Lower leg skin (tissue), 4 donors: ENCODE results near the gene DUSP22. TPM values are rescaled to one million over a fixed set of nuclear protein-coding genes. Genes with fewer than 3 reads are reported as not detected.

ENCODE experiments used
- DNase-seq, 2 donors: peaks; one replicate each; pipeline ENCODE4 v3.0.0-alpha.2; 2019; ENCODE audit warnings: low spot score in 2 of 2
- H3K4me3 ChIP-seq: fragments of 200-600 bp; sonication (generic); 2 replicates; pipeline ENCODE4 v1.5.1; 2017; ENCODE audit warnings: mild to moderate bottlenecking, low read depth; ENCODE audit not compliant: poor library complexity, severe bottlenecking
- CTCF ChIP-seq, 3 donors: fragments of 450-650 bp; IDR thresholded peaks; one replicate each; pipeline ENCODE4 v1.5.1; 2016; ENCODE audit warnings: antibody characterized with exemption in 3 of 3, mild to moderate bottlenecking in 3 of 3, moderate library complexity in 2 of 3
- POLR2A ChIP-seq, 2 donors: fragments of 450-650 bp; IDR thresholded peaks; one replicate each; pipeline ENCODE4 v1.6.1; 2016 to 2017; ENCODE audit warnings: antibody characterized with exemption in 2 of 2, mild to moderate bottlenecking in 1 of 2, moderate library complexity in 1 of 2
- WGBS, 2 donors: methylation state at CpG; one replicate each; pipeline ENCODE4 v1.1.5; 2018; 5-methylcytosine and 5-hydroxymethylcytosine counted together
- intact Hi-C: fragments of 100-400 bp; cut with DNase I; formaldehyde crosslinking; loops from one replicate; pipeline ENCODE4 v1.15.0; 2023; ENCODE audit warnings: low total_unique reads
- total RNA-seq, 4 donors: library from RNA; depleted of rRNA; stranded (reverse); fragments of >200 nt; gene quantifications; one replicate each; pipeline ENCODE4 v1.1.0, GENCODE V29; 2016

The DUSP22 gene
- total RNA-seq, 4 donors from 2014 or later: 53.2 to 81.1 (median 63.4) TPM

DNA sequence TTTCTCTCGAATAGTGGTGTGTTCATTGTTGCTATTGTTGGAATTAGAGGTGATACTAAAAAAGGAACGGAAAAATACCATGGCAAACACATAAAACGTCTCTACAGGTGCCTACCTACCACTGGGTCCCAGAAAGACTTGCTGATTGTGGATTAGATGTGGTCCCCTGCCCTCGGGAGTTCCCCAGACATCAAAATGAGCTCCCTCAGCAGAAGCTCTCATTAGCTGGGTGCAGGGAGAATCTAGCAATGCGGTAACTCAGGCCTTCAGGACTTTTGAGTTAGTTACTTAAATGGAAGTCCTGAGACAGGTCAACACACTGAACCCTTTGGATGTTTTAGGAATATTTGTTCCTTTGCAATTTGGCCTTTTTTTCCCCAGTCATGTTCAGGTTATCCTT is 105.3 kb downstream of the DUSP22 start:
- DNase-seq: no peak
- intact Hi-C loops: no loop called here

GRCh38 chr6:398065-398464 is 105.8 kb downstream of the DUSP22 start:
- intact Hi-C loops: no loop called here
- TF ChIP-seq POLR2A (IDR thresholded peaks at IDR 0.05) (no peak), CTCF (IDR thresholded peaks at IDR 0.05) (no peak)
- no peak overlapping the region for H3K4me3 ChIP-seq
- no peak for DNase-seq
- 90 to 94% methylated on average over 2 of the region's 2 CpGs for WGBS, 2 donors

More for the DNA sequence above, 105.3 kb downstream of the DUSP22 start:
- 78 to 87% methylated on average over 5 of the region's 5 CpGs for WGBS, 2 donors
- H3K4me3 ChIP-seq: no peak overlapping the region
- no peak for TF ChIP-seq POLR2A (IDR thresholded peaks at IDR 0.05)
- TF ChIP-seq CTCF (IDR thresholded peaks at IDR 0.05): no peak

DNA sequence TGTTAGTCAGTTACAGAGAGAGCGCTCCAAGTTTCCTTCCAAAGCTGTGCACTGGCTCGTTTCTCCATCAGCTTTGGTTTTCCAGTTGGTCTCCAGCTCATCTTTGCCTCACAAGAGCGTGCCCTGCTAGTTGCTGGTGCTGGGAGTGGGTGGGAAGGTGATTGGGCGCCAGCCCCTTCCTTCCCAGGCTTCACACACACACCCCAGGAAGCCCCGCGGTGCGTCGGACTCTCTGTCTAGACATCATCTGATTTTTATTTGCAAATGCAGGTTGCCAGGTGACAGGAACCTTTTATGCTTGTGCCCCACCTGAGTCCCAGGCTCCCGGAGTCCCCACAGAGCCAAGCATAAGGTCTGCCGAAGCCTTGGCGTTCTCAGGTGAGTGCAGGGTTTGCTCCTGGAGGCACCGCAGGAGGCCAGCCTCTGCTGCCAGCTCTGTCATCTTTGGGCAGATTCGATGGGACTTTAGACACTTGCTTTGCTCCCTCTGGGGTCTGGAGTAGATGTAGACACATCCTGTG is 106.3 kb downstream of the DUSP22 start:
- intact Hi-C loops: no loop called here
- TF ChIP-seq CTCF (IDR thresholded peaks at IDR 0.05) (no peak), POLR2A (IDR thresholded peaks at IDR 0.05) (no peak)
- no peak overlapping the region for H3K4me3 ChIP-seq
- DNase-seq: no peak
- WGBS, 2 donors: 76 to 83% methylated on average over 13 of the region's 13 CpGs

DNA sequence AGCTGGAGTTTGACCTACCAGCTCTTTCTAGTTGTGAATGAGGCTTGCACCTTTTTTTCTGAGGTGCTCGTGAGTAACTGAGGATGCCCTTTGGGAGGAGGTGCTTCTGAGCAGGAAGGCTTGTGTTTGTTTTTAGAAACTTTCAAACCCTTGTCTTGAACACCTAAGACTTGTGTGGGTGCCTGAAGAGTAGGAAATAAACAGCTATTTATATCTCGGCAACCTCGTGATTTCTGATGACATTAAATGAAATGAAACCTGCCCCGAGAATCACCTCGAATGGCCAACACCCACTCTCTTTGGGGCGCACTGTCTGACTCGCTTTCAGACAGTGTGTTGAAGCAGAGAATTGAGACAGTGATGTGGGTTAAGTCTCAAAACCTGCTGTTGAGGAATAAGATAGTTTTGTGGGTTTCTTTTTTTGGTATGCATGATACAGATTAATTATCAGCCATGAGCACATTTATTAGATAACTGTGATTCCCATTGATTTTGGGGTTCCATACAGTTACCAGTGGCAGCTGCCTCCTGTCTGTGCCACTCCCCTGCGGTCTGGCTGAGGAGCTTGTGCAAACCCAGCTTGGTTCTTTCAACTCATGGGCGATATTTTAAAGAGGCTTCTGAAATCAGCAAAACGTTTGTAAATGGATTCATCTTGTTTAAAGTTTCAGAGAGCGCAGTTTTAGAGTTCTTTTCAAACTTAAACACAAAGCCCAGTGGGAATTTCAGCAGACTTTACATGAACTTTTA is 107.7 kb downstream of the DUSP22 start:
- intact Hi-C loops: no loop called here
- TF ChIP-seq CTCF (IDR thresholded peaks at IDR 0.05): no peak
- TF ChIP-seq POLR2A (IDR thresholded peaks at IDR 0.05): no peak
- DNase-seq: no peak
- H3K4me3 ChIP-seq: no peak overlapping the region
- 72% methylated on average over 11 of the region's 11 CpGs for WGBS, 2 donors

- intact Hi-C loops: no loop called here
- WGBS, 2 donors: 83 to 88% methylated on average over 6 of the region's 6 CpGs
- H3K4me3 ChIP-seq: no peak overlapping the region
Measured at GRCh38 chr6:400815-401214, 108.5 kb downstream of the DUSP22 start.

More at GRCh38 chr6:400815-401214, 108.5 kb downstream of the DUSP22 start:
- no peak for DNase-seq
- TF ChIP-seq CTCF (IDR thresholded peaks at IDR 0.05): no peak
- no peak for TF ChIP-seq POLR2A (IDR thresholded peaks at IDR 0.05)

Other genes with a start within 250 kb of the DUSP22 start
- gene IRF4, start 99.3 kb downstream of the DUSP22 start, total RNA-seq: 10 to 100 TPM in 1 of 4 donors, 1 to 10 TPM in 3; 6.6 to 21.2 (median 8.8) TPM